HG03460 (cell line): Measurements from ENCODE around the gene C3AR1.

Experiments
- ATAC-seq: cut with Tn5 transposase; IDR thresholded peaks from one replicate; pipeline ENCODE4 v1.9.1; 2021; ENCODE audit not compliant: unreplicated experiment

Gene C3AR1

GRCh38 chr12:8058506-8058905 is 7.7 kb downstream of the C3AR1 start:
- no peak for ATAC-seq

DNA sequence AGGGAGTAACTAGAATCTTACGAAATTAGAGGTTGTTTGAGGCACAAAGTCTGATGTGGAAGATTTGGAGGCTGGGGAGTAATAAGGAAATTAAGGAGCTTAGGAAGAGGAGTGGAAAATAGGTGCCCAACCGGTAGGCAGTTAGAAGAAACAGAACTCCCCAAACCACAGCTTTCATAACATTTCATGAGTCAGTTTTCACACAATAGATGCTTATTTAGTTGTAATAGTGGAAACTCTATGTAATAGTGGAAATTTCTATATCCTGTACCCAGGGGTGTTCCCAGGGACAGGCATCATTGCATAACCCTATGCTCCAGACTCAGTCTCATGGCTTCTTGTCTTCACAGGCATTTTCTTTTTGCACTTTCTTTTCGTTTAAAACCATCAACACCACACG is 8.3 kb downstream of the C3AR1 start:
- ATAC-seq, result no peak

GRCh38 chr12:8057306-8057705 is 8.9 kb downstream of the C3AR1 start:
- ATAC-seq, result no peak

- ATAC-seq, result no peak
Observed at GRCh38 chr12:8054816-8055215, 11.3 kb downstream of the C3AR1 start.

- no peak for ATAC-seq
Observed at GRCh38 chr12:8052679-8053078, 13.5 kb downstream of the C3AR1 start.

DNA sequence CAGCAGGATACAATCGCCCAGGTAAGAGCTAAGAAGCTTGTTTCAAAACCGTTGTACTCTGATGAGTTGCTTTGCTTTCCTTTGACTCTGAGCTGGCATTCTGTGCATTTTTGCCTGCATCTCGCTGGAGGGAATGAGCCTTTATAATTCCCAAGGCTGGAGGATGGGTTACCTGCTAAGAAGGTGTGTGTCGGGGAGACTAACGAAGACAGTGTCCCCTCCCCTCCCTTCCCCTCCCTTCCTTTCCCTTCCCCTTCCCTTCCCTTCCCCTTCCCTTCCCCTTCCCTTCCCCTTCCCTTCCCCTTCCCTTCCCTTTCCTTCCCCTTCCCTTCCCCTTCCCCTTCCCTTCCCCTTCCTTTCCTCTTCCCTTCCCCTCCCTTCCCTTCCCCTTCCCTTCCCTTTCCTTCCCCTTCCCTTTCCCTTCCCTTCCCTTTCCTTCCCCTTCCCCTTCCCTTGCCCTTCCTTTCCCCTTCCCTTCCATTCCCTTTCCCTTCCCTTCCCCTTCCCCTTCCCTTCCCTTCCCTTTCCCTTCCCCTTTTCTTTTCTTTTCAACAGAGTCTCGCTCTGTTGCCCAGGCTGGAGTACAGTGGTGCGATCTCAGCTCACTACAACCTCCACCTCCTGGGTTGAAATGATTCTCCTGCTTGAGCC is 15.4 kb downstream of the C3AR1 start:
- ATAC-seq, result no peak

- no peak for ATAC-seq
Observed at GRCh38 chr12:8048906-8049305, 17.3 kb downstream of the C3AR1 start.

DNA sequence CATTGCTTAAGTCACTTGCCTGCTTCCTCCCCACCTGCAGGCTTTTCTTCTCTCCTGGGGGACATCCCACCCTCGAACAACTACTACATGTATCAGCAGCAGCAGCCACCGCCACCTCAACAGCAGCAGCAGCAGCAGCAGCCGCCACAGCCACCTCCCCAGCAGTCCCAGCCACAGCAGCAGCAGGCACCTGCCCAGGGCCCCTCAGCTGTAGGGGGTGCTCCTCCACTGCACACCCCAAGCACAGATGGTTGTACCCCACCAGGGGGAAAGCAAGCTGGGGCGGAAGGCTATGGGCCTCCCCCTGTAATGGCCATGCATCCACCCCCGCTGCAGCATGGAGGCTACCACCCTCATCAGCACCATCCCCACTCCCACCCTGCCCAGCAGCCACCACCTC is 18.3 kb downstream of the C3AR1 start:
- no peak for ATAC-seq

DNA sequence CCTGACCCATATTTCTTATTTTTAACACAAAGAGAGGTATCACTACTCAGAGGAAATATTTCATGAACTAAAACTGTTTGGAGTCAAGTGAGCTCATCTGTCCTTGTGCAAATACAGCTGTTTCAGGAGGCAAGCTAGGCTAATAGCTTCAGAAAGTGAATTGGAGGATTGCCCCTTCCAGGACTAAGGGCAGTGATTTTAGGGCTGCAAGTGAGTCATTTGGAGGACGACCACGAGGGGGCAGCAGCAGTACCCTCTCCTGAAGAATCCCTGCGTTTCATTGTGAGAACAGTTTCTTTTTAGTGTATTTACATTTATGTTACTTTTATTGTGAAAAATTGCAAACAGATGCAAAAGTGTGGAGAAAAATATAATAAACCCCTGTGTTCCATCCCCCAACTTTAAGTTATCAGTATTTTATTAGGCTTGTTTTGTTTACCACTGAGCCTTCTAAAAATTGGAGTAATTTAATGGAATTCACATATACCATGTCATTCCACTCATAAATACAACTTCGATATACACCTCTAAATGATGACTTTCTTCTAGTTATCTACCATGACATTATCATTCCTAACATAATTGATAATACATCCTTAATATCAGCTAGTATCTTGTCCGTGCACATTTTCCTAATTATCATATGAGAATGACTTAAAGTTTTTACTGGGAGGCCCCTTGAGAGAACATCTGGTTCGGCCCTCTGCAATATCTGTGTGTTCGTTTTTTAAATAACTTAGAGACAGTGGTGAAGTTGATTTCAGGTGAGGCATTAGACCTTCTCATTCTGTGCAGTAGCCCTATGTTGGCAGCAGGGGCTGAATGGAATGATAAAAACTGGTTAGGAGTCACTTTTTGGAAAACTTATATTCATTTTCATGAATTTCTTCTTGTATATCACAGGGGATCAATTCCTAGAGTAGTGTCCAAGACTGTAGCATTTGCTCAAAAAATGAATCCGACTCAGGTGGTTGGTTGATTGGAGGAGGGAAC is 19.9 kb downstream of the C3AR1 start:
- no peak for ATAC-seq

GRCh38 chr12:8040791-8041190 is 25.4 kb downstream of the C3AR1 start:
- ATAC-seq, result no peak

DNA sequence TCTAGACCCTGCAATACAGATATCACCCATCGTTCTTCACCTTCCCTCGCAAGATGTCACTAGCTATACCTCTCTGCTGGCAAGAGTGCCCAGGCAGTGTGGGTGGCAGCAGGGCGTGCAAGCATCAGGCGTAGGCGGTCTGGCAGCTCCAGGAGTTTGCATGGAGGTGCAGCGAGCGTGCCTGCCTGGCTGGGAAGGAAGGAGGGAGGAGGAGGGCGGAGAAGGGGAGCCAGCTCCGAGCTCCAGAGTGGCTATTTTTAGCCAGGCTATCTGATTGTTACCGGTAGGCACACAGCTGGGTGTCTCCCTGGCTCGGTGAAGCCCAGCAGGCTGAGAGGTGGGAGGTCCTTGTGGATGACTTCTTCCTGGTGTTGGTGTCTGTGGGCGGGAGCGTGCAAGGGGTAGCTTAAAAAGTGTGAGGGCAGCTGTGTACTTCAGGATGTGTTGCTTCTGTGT is 27.5 kb downstream of the C3AR1 start:
- ATAC-seq, result no peak

- no peak for ATAC-seq
Observed at GRCh38 chr12:8037947-8038346, 28.2 kb downstream of the C3AR1 start.

DNA sequence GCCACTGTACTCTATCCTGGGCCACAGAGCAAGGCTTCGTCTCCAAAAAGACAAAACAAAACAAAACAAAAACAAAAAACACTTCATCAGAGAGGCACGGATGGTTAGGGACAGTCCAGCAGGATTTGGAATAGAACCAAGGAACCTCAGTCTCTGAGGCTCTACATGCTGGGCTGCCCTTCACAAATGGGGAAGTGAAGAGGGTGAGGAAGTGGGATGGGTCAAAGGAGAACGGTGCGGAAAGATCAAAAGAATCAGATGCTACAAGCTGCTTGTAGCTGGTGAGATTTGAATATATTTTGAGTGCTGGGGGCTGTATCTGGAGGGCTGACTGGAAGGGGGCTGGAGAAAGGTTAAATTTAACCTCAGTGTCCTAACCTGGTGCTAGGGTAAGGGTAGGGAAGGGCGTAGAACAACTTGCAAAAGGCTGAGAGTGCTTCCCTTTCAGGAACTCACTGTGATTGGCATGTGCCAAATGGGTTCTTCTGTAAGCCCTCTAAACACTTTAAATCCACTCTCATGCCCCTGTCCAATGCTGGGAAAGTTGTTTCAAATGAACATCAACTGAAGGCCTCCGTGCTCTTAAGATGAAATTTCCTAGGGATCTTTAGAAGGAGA is 29.0 kb downstream of the C3AR1 start:
- ATAC-seq, result no peak

DNA sequence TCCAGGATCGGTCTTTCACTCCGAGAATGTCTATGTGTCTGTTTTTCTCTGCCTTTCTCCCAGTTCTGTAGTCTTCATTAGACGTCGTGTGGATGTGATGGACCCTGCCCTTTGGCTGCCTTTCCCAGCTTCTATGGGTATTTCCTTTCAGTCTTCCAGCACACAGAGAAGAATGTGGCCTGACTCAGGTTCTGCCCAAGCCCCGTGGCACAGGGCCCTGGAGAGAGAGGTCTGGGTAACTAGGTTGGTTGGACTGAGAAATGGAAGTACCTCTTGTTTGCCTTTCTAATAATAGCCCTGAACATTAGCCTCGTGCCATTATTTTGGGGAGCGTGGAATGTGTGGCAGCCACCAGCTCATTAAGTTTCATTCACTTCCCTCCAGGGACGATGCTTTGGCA is 29.8 kb downstream of the C3AR1 start:
- no peak for ATAC-seq

DNA sequence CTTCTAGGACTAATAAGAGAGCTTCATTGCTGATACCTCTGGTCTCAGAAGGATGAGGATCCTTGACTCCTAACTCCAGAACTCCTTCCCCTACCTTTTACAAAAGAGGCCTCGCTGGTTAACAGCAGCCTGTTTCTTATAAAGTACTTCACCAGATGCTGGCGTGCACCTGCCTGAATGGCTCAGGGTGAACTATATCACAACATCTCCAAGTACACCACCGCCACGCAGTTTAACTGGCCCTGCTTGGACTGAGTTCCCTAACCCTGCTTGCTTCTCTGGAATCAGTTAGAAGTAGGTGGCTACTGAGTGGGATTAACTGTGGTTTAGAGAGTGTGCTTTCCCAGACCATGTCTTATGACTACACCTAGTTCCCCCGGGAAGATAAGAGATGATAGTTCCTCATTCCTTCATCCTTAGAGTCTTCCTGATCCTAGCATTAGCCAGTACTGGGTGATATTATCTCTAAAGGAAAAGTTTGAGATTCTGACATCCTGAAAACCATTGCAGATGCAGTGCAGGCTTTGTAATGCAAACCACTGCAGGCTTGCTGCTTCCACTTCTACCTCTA is 30.6 kb downstream of the C3AR1 start:
- no peak for ATAC-seq

- no peak for ATAC-seq
Observed at GRCh38 chr12:8034802-8035201, 31.4 kb downstream of the C3AR1 start.

- ATAC-seq, result no peak
Observed at GRCh38 chr12:8033153-8034044, 32.8 kb downstream of the C3AR1 start.

DNA sequence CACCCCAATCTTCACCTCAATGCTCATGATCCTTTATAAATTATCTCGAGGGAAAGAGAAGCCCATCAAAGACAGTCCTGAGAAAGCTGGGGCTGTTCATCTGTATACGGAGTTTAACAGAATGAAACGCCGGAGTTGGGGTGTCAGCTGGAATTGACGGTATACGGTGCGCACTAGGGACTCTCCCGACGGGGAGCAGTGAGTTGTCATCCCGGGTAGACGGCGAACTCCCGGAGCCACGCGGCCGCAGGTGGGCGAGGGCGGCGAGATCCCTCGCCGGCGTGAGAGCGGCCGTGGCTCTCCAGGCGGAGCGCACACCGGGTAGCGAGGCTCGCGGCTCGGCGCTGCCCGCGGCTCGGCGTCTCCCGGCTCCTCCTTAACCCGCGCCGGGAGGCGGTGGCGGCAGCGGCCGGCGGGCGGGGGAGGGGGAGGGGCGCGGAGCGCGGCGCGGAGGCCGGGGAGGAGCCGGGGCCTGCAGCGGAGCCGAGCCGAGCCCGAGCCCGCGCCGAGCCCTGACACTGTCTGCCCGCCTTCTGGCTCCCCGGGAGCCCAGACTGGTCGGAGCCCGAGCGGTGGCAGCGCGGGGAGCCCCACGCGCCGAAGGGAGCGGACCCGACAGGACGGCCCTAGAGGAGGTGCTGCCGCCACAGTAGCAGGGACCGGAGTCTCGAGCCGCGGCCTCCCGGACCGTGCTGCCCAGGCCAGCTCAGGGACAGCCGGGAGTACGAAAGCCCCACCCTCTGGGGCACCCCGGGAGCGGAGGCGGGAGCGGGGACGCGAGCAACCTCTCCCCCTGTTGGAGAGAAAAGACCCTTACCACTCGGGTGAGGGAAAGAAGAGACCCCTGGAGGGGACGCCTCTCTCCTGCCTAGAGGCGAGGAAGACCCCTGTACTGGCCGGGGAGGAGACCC is 33.7 kb downstream of the C3AR1 start, which contains the start of gene FOXJ2:
Gene FOXJ2, plus strand, starts transcription at position 475 of the 911 bp plus-strand sequence. CDS start 7,117 bp downstream, outside the sequence.
- ATAC-seq, result peak; percentile 66

GRCh38 chr12:8031872-8032241 is 34.3 kb downstream of the C3AR1 start:
- ATAC-seq, result no peak
